ENCODE results near the gene CPVL.

GRCh38 chr7:28984217-28984616 is 162.1 kb downstream of the CPVL start:
- TF ChIP-seq CTCF (IDR thresholded peaks at IDR 0.05), result no peak
- TF ChIP-seq EZH2 (IDR thresholded peaks at IDR 0.05), result no peak
- TF ChIP-seq EZH2phosphoT487 (IDR thresholded peaks at IDR 0.05), result no peak

Data from neural progenitor cell (in vitro differentiated cells).